NCI-H1694 treated with DMSO at 0.1 percent for 48 hours (cell line): Measurements from ENCODE around the gene ABCA7.

Experiments used
- DNase-seq: peaks from one replicate; lab custom pipeline; 2025; lab: John Stamatoyannopoulos, UW

Gene ABCA7

GRCh38 chr19:1072371-1073015 is 32.6 kb downstream of the ABCA7 start:
- DNase-seq = no peak

GRCh38 chr19:1073063-1073955 is 33.4 kb downstream of the ABCA7 start:
- no peak for DNase-seq

- DNase-seq = no peak
Measured at GRCh38 chr19:1073956-1074517, 34.1 kb downstream of the ABCA7 start.

GRCh38 chr19:1074544-1075283 is 34.8 kb downstream of the ABCA7 start:
- DNase-seq = peak; percentile 75

- no peak for DNase-seq
Measured at GRCh38 chr19:1076046-1076386, 36.1 kb downstream of the ABCA7 start.

- DNase-seq = peak; percentile 38
Measured at GRCh38 chr19:1076951-1077350, 37.0 kb downstream of the ABCA7 start.

- no peak for DNase-seq
Measured at GRCh38 chr19:1079566-1080111, 39.7 kb downstream of the ABCA7 start.

GRCh38 chr19:1080360-1081161 is 40.7 kb downstream of the ABCA7 start:
- no peak for DNase-seq

- DNase-seq = no peak
Measured at GRCh38 chr19:1081301-1082164, 41.6 kb downstream of the ABCA7 start.

GRCh38 chr19:1082165-1082927 is 42.4 kb downstream of the ABCA7 start:
- peak; percentile 9 for DNase-seq

GRCh38 chr19:1082928-1083816 is 43.3 kb downstream of the ABCA7 start:
- no peak for DNase-seq

GRCh38 chr19:1084024-1084868 is 44.3 kb downstream of the ABCA7 start:
- no peak for DNase-seq

GRCh38 chr19:1085053-1085658 is 45.2 kb downstream of the ABCA7 start:
- no peak for DNase-seq

GRCh38 chr19:1085676-1086442 is 46.0 kb downstream of the ABCA7 start:
- no peak for DNase-seq

- no peak for DNase-seq
Measured at GRCh38 chr19:1086613-1087012, 46.7 kb downstream of the ABCA7 start.

GRCh38 chr19:1087813-1088415 is 48.0 kb downstream of the ABCA7 start:
- no peak for DNase-seq
